Muscle layer of duodenum (tissue), 2 donors: ENCODE data around the gene ARID4A.
"Not testable (repeated sequence)": the region's sequence is repeated elsewhere in the genome, so short reads cannot be mapped to it uniquely, and the experiment has no call there.

ENCODE experiments used
- H3K27ac ChIP-seq: one replicate; pipeline ENCODE4 v1.7.0; 2013; ENCODE audit warnings: mild to moderate bottlenecking, low read length
- H3K27me3 ChIP-seq: one replicate; pipeline ENCODE4 v1.7.0; 2013; ENCODE audit warnings: low read depth, mild to moderate bottlenecking, control low read depth, low read length
- H3K36me3 ChIP-seq, 2 donors: one replicate each; pipeline ENCODE4 v1.7.0; 2013; ENCODE audit warnings: low read length in 2 of 2, control low read depth in 1 of 2, mild to moderate bottlenecking in 1 of 2; ENCODE audit not compliant: insufficient read depth in 2 of 2, control insufficient read depth in 1 of 2
- H3K4me1 ChIP-seq, 2 donors: one replicate each; pipeline ENCODE4 v1.7.0; 2013; ENCODE audit warnings: low read length in 2 of 2, mild to moderate bottlenecking in 2 of 2, control low read depth in 1 of 2, moderate library complexity in 1 of 2; ENCODE audit not compliant: insufficient read depth in 2 of 2, control insufficient read depth in 1 of 2
- H3K4me3 ChIP-seq, 2 donors: one replicate each; pipeline ENCODE4 v1.7.0; 2013; ENCODE audit warnings: low read length in 2 of 2, low read depth in 1 of 2, mild to moderate bottlenecking in 1 of 2
- H3K9me3 ChIP-seq, 2 donors: one replicate each; pipeline ENCODE4 v1.7.0; 2013; ENCODE audit warnings: low read length in 2 of 2, control low read depth in 1 of 2, mild to moderate bottlenecking in 1 of 2; ENCODE audit not compliant: control insufficient read depth in 1 of 2
- donor health status: healthy.

ARID4A gene

DNA sequence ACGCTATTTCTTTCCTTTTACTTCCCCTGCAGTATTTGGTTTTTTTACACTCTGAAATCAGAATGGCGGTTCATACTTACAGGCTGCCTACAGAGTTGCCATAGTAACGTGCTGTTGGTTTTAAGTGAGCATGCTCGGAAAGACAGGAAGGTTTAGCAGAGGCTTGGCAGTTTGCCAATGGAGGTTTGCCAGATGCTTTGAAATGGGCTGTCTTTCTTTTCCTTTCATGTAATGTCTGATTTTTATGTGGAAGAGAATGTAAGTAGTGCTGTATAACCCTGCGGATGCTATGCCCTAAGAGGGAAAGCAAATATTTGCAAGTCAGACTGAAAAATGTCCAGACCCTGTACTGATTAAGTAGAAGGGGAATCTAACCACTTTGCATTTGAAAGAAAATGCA is 32.8 kb downstream of the ARID4A start:
- Histone ChIP-seq H3K27me3 (no peaks in the 10 kb centered on the region), H3K36me3 (peaks cover 22 to 25% of the 10 kb centered on the region in 2 donors), H3K4me3 (peak overlapping the region; percentile 21 to 27), H3K27ac (peak overlapping the region; percentile 53), H3K9me3 (no peaks in the 10 kb centered on the region), H3K4me1 (peaks cover 0 to 13% of the 10 kb centered on the region in 2 donors)

DNA sequence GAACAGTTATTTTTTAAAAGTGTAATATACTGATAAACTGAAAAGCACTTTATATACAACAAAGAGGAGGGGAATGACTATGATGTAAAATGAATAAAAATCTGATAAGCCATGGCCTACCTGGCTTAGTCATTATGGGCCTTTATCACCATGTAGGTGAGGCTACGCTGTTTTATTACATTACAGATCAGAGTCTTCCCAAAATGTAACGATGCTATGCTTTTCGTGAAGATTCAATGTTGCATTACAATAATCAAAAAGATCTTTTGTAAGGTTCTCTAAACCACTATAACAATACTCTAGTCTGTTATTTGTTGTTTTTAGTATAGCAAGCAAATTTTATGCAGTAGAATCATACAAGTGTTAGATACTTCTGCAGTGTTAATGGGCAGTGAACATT is 34.2 kb downstream of the ARID4A start:
- H3K9me3 ChIP-seq = no peaks in the 10 kb centered on the region
- H3K36me3 ChIP-seq = peaks cover 15 to 23% of the 10 kb centered on the region in 2 donors
- H3K27me3 ChIP-seq = no peaks in the 10 kb centered on the region
- no peak overlapping the region for H3K4me3 ChIP-seq
- no peak overlapping the region for H3K27ac ChIP-seq
- H3K4me1 ChIP-seq = peaks cover 0 to 13% of the 10 kb centered on the region in 2 donors

DNA sequence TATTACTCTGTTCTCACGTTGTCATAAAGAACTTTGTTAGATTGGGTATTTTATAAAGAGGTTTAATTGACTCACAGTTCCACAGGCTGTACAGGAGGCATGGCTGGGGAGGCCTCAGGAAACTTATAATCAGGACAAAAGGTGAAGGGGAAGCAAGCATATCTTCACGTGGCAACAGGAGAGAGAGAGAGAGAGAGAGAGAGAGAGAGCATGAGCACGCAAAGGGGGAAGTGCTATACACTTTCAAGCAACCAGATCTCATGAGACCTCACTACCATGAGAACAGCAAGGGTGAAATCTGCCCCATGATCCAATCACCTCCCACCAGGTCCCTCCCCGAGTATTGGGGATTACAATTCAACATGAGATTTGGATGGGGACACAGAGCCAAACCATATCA is 41.3 kb downstream of the ARID4A start:
- not testable (repeated sequence) for H3K4me1 ChIP-seq, H3K9me3 ChIP-seq, H3K27ac ChIP-seq, H3K4me3 ChIP-seq, H3K27me3 ChIP-seq
- peaks cover 10 to 25% of the 10 kb centered on the region in 2 donors for H3K36me3 ChIP-seq

DNA sequence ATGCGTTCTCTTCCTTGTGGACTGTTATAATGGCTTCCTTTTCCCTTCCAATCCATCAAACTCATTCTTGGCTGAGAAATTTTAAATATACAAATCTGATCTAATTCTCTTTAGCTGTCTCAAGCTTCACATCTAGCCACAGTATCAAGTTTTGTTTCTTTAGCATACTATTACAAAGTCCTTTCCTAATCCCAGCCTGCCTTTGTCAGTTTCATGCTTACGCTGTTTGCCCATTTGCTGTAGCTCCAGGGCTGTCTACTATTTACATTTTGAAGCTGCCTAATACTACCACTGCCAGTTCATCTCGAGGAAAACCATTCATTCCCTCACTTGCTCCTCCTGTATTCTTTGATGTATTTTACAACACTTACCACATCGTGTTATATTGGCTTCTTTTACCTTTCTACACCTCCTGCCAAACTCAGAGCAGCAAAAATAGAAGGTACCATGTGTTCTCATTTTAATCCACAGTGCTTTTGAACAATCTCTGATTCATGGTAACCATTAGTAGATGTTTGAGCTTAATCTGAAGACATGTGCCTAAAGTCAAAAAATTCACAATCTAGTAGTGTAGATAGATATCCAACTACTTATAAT is 42.9 kb downstream of the ARID4A start:
- no peak overlapping the region for H3K4me3 ChIP-seq
- H3K36me3 ChIP-seq = peaks cover 5 to 22% of the 10 kb centered on the region in 2 donors
- H3K27ac ChIP-seq = no peak overlapping the region
- no peaks in the 10 kb centered on the region for H3K4me1 ChIP-seq
- H3K27me3 ChIP-seq = no peaks in the 10 kb centered on the region
- no peaks in the 10 kb centered on the region for H3K9me3 ChIP-seq

DNA sequence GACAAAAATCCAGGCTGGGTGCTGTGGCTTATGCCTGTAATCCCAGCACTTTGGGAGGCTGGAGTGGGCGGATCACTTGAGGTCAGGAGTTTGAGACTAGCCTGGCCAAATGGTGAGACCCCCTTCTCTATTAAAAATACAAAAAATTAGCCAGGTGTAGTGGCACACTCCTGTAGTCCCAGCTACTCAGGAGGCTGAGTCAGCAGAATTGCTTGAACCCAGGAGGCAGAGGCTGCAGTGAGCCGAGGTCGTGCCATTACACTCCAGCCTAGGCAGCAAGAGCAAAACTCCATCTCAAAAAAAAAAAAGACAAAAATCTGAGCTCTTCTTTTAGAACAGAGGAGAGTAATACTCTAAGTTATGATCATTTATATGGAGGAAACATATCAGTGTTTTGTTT is 45.2 kb downstream of the ARID4A start:
- H3K27ac ChIP-seq, H3K4me1 ChIP-seq, H3K9me3 ChIP-seq, H3K27me3 ChIP-seq, H3K4me3 ChIP-seq: not testable (repeated sequence)
- H3K36me3 ChIP-seq = peaks cover 19 to 26% of the 10 kb centered on the region in 2 donors

DNA sequence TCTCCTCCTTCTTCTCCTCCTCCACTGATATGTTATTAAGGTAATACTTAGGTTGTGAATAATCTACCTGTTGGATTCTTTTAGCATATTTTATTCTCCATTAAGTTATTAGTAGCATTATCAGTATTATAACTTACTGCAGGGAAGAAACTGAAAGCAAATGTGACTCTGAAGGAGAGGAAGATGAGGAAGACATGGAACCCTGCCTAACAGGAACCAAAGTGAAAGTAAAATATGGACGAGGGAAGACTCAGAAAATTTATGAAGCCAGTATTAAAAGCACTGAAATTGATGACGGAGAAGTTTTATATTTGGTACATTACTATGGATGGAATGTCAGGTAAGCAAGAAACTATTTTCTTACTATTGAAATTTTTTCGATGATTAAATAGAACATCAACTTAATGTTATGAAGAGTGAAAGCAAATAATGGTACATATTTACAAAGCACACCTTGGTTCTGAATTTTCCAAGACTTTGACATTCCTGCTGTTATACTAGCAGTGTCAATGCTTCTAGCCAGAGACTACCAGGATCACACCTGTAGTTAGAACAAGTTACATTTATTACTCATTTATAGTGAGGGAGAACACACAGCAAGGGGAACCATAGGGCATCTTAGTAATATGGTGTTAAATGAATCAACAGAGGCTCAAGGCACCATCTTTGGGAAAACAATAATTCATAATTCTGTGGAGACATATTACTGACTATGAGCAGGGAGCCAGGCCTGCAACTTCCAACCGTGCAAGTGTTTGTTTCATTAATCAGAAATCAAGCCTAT is 55.4 kb downstream of the ARID4A start:
- Histone ChIP-seq H3K4me3 (peak overlapping the region; percentile 10 to 60), H3K27ac (peak overlapping the region; percentile 76), H3K9me3 (no peaks in the 10 kb centered on the region), H3K27me3 (no peaks in the 10 kb centered on the region), H3K36me3 (peaks cover 14 to 21% of the 10 kb centered on the region in 2 donors), H3K4me1 (peaks cover 4 to 8% of the 10 kb centered on the region in 2 donors)

DNA sequence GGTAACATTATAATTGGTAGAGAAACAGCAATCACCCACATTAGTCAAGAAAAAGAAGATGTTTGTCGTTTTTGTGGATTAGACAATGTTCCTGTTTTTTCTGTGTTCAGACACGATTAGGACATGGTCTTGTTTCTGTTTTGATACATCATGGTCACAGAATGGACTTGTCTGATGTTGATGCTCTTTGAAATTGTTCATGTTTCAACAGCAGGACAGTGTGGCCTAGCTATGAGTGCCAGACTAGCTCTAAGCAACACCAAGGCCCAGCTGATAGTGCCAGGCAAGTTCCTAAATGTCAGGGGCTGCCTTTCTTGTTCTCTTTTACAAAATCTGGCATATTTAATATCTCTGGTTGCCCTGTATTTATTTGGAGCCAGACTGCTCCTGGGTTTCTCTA is 56.5 kb downstream of the ARID4A start:
- Histone ChIP-seq H3K27ac (peak overlapping the region; percentile 59), H3K4me1 (peaks cover 4 to 8% of the 10 kb centered on the region in 2 donors), H3K36me3 (peaks cover 15 to 18% of the 10 kb centered on the region in 2 donors)

DNA sequence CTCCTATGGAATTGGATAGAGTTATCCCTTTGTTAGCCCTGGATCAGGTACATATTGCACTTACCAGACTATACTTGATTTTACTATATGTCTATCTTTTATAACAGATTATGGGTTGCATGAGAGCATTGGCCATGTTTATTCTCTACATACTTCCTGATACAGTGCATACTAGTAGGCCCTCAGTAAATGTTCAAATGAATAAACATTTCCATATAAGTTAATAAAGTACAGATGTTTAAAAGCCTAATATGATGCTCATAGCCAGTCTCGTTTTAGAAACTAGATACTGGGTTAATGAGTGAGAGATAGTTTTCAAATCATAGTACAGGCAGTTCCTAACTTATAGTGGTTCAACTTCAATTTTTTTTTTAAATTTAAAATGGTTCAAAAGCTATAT is 57.9 kb downstream of the ARID4A start:
- peaks cover 4 to 8% of the 10 kb centered on the region in 2 donors for H3K4me1 ChIP-seq
- H3K4me3 ChIP-seq = no peak overlapping the region
- no peaks in the 10 kb centered on the region for H3K9me3 ChIP-seq
- H3K36me3 ChIP-seq = peaks cover 21 to 25% of the 10 kb centered on the region in 2 donors
- no peaks in the 10 kb centered on the region for H3K27me3 ChIP-seq
- peak overlapping the region; percentile 34 for H3K27ac ChIP-seq

More for the DNA sequence above, 56.5 kb downstream of the ARID4A start:
- Histone ChIP-seq H3K4me3 (no peak overlapping the region), H3K9me3 (no peaks in the 10 kb centered on the region), H3K27me3 (no peaks in the 10 kb centered on the region)

DNA sequence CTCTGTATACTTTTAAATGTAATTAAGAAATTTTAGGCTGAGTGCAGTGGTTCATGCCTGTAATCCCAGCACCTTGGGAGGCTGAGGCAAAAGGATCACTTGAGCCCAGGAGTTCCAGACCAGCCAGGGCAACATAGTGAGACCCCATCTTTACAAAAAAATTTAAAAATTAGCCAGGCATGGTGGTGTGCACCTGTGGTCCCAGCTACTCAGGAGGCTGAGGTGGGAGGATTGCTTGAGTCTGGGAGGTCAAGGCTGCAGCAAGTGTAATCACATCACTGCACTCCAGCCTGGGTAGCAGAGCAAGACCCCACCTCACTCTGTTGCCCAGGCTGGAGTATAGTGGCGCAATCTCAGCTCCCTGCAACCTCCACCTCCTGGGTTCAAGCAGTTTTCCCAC is 63.9 kb downstream of the ARID4A start:
- H3K27ac ChIP-seq, H3K27me3 ChIP-seq, H3K4me1 ChIP-seq, H3K9me3 ChIP-seq, H3K4me3 ChIP-seq: not testable (repeated sequence)
- peaks cover 24 to 56% of the 10 kb centered on the region in 2 donors for H3K36me3 ChIP-seq

DNA sequence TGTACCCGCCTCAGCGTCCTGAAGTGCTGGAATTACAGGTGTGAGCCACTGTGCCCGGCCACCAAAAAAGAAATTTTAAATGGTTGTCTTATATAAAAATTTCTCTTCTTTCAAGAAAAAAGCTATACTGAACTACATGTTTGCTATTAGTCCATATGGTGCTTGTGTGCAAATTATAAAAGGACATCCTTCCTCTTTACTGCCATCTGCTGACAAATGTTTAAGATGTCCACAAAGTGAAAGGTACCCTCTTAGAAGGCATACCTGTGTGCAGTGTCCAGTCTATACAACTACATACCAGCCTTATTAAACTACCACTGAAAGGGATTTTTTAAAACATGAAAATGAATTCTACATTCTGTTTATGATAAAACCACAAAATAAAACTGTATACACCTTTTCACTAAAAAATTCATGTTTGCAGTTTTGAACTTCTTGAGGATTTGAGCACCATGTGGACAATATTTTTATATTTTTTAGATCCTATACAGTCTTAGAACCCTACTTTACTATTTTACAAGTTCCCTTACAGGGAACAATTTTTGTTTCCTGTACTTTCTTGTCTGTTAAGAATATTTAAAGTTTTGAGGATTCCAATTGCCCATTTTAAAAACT is 64.5 kb downstream of the ARID4A start:
- H3K27ac ChIP-seq = no peak overlapping the region
- H3K36me3 ChIP-seq = peaks cover 30 to 63% of the 10 kb centered on the region in 2 donors
- H3K9me3 ChIP-seq = no peaks in the 10 kb centered on the region
- no peaks in the 10 kb centered on the region for H3K4me1 ChIP-seq
- H3K27me3 ChIP-seq = no peaks in the 10 kb centered on the region
- no peak overlapping the region for H3K4me3 ChIP-seq

DNA sequence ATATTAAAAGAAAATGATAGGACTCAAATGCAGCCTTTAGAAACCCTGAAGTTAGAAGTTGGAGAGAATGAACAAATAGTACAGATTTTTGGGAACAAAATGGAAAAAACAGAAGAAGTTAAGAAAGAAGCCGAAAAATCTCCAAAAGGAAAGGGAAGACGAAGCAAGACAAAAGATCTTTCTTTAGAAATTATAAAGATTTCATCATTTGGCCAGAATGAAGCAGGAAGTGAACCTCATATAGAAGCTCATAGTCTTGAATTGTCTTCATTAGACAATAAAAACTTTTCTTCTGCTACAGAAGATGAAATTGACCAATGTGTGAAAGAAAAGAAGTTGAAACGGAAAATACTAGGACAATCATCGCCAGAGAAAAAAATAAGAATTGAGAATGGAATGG is 66.0 kb downstream of the ARID4A start:
- Histone ChIP-seq H3K4me3 (no peak overlapping the region), H3K36me3 (peaks cover 30 to 64% of the 10 kb centered on the region in 2 donors), H3K27me3 (no peaks in the 10 kb centered on the region), H3K9me3 (no peaks in the 10 kb centered on the region), H3K27ac (no peak overlapping the region), H3K4me1 (no peaks in the 10 kb centered on the region)
